Skeletal muscle satellite cell (primary cell): ENCODE measurements around the gene NAMPT.
"Not testable (repeated sequence)": the region's sequence is repeated elsewhere in the genome, so short reads cannot be mapped to it uniquely, and the experiment has no call there.

Experiments
- H3K27me3 ChIP-seq: 2 replicates; pipeline ENCODE4 v1.7.0; 2013; ENCODE audit warnings: low read length; ENCODE audit not compliant: control insufficient read depth, insufficient read depth
- H3K36me3 ChIP-seq: 2 replicates; pipeline ENCODE4 v1.7.0; 2013; ENCODE audit warnings: mild to moderate bottlenecking, control low read depth, low read length; ENCODE audit not compliant: insufficient read depth
- H3K4me1 ChIP-seq: 2 replicates; pipeline ENCODE4 v1.7.0; 2013; ENCODE audit warnings: low read length; ENCODE audit not compliant: control insufficient read depth, insufficient read depth
- H3K4me2 ChIP-seq: 2 replicates; pipeline ENCODE4 v1.7.0; 2013; ENCODE audit warnings: mild to moderate bottlenecking, low read length
- H3K4me3 ChIP-seq: 2 replicates; pipeline ENCODE4 v1.7.0; 2013; ENCODE audit warnings: low read length
- H3K9ac ChIP-seq: 2 replicates; pipeline ENCODE4 v1.7.0; 2013; ENCODE audit warnings: mild to moderate bottlenecking, low read depth, low read length, moderate library complexity
- H3K9me3 ChIP-seq: replicated peaks from 2 replicates; pipeline ENCODE4 v1.7.0; 2013; ENCODE audit warnings: mild to moderate bottlenecking, control low read depth, low read length

The NAMPT gene

DNA sequence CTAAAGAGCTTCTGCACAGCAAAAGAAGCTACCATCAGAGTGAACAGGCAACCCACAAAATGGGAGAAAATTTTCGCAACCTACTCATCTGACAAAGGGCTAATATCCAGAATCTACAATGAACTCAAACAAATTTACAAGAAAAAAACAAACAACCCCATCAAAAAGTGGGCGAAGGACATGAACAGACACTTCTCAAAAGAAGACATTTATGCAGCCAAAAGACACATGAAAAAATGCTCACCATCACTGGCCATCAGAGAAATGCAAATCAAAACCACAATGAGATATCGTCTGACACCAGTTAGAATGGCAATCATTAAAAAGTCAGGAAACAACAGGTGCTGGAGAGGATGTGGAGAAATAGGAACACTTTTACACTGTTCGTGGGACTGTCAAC, 13.4 kb upstream of the NAMPT start:
- not testable (repeated sequence) for H3K4me2 ChIP-seq, H3K27me3 ChIP-seq, H3K4me3 ChIP-seq, H3K9ac ChIP-seq, H3K36me3 ChIP-seq, H3K9me3 ChIP-seq, H3K4me1 ChIP-seq

- Histone ChIP-seq H3K4me1 (no peaks in the 10 kb centered on the region), H3K27me3 (no peaks in the 10 kb centered on the region), H3K9ac (no peak overlapping the region), H3K4me2 (no peak overlapping the region), H3K36me3 (no peaks in the 10 kb centered on the region), H3K9me3 (no peaks in the 10 kb centered on the region), H3K4me3 (no peak overlapping the region)
Measured at GRCh38 chr7:106294334-106294733, 9.6 kb upstream of the NAMPT start.

GRCh38 chr7:106291247-106291646, 6.5 kb upstream of the NAMPT start:
- no peaks in the 10 kb centered on the region for H3K36me3 ChIP-seq
- H3K4me3 ChIP-seq = no peak overlapping the region
- H3K9me3 ChIP-seq = no peaks in the 10 kb centered on the region
- H3K9ac ChIP-seq = no peak overlapping the region
- no peaks in the 10 kb centered on the region for H3K27me3 ChIP-seq
- no peaks in the 10 kb centered on the region for H3K4me1 ChIP-seq
- H3K4me2 ChIP-seq = no peak overlapping the region

- no peak overlapping the region for H3K4me2 ChIP-seq
- H3K9me3 ChIP-seq = no peaks in the 10 kb centered on the region
- no peaks in the 10 kb centered on the region for H3K27me3 ChIP-seq
- H3K4me1 ChIP-seq = peaks cover 3% of the 10 kb centered on the region
- H3K36me3 ChIP-seq = no peaks in the 10 kb centered on the region
- H3K9ac ChIP-seq = no peak overlapping the region
- no peak overlapping the region for H3K4me3 ChIP-seq
Measured at GRCh38 chr7:106290319-106290718, 5.5 kb upstream of the NAMPT start.

DNA sequence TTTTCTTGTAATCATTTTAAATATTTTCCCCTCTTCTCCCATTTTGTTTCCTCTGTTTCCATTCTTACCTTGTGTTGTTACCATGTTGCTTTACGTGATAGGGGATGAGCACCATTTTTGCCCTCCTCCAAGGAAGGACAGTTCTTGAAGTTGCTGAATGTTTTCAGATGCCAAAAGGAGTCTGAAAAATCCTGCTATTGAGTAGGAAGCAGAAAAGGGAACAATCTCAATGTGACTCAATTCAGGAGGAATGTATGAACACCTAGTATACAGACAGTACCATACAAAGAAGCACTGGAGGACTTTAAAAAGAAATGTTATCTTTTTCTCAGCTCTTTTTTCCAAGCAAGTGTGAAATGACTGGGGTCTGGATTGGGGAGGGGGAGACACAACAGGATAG, 5.1 kb upstream of the NAMPT start:
- Histone ChIP-seq H3K4me3 (no peak overlapping the region), H3K9ac (no peak overlapping the region), H3K9me3 (no peaks in the 10 kb centered on the region), H3K4me1 (peaks cover 3% of the 10 kb centered on the region), H3K36me3 (no peaks in the 10 kb centered on the region), H3K4me2 (no peak overlapping the region), H3K27me3 (no peaks in the 10 kb centered on the region)

DNA sequence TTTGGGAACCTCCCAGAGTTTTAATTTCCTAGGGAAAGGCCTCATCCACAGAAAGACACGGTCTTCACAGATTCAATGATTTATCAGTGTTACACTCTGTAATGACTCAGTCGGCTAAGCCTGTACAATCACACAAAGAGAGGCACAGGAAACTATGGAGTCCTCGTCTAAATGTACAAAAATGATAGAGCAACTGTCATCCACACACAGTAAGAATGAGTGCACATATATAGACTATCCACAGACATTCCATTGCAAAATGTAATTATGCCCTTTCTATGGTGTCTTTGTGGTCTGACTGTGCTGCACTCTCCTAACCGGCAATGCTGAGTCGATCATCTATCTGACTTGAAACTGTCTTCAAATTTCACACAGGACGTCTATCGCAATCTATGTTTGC, 3.5 kb upstream of the NAMPT start:
- no peak overlapping the region for H3K9ac ChIP-seq
- H3K9me3 ChIP-seq = no peaks in the 10 kb centered on the region
- no peak overlapping the region for H3K4me2 ChIP-seq
- peaks cover 5% of the 10 kb centered on the region for H3K4me1 ChIP-seq
- H3K27me3 ChIP-seq = no peaks in the 10 kb centered on the region
- H3K36me3 ChIP-seq = no peaks in the 10 kb centered on the region
- no peak overlapping the region for H3K4me3 ChIP-seq

DNA sequence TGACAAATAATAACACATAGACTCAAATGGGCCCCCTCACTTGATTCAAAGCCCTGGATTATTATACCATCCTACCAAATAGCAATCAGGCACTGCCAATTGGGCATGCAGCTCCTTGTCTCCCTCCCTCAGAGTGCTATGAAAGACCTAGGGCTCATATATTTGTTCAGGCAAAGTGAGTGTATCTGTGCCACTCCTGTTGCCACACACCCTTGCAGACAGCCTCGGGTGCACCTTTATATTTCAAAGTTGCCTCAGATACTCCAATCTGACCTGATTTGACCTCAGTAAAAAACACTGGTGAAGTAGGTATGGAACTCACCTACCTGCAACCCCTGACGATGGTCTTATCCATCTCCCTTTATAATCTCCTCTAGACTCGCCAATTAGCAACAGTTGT, 3.0 kb upstream of the NAMPT start:
- H3K36me3 ChIP-seq = no peaks in the 10 kb centered on the region
- no peak overlapping the region for H3K4me2 ChIP-seq
- H3K9me3 ChIP-seq = no peaks in the 10 kb centered on the region
- peaks cover 9% of the 10 kb centered on the region for H3K4me1 ChIP-seq
- no peak overlapping the region for H3K4me3 ChIP-seq
- no peaks in the 10 kb centered on the region for H3K27me3 ChIP-seq
- no peak overlapping the region for H3K9ac ChIP-seq

DNA sequence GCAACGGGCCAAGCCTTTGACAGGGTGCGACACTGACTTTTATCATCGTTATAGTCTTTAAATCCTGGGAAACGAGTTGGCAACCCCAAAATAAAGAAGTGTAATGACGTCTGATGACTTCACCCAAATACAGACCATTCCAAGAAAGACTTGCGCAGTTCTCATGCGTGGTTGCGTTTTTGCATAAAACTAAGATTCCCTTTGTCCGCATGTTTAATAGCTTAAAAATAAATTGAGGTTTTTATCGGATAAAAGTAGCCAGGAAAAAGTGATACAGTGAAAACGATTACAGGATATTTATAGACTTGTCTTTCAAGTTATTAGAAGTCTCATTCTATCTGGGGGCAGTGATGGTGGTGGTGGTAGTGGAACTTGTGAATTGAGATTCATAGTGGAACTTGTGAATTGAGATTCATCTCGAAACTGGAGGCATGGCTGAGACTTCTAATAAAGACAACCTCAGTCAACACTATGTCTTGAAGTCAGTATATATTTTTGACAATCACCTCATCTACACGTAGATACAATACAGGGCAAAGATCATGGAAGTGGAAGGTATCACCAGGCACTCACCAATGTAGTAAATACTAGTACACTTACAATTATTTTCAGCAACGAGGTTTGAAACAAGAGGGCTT, 1.2 kb upstream of the NAMPT start:
- Histone ChIP-seq H3K4me1 (peaks cover 10% of the 10 kb centered on the region), H3K4me3 (peak overlapping the region; percentile 78), H3K36me3 (no peaks in the 10 kb centered on the region), H3K4me2 (peak overlapping the region; percentile 95), H3K9me3 (no peaks in the 10 kb centered on the region), H3K9ac (peak overlapping the region; percentile 92), H3K27me3 (no peaks in the 10 kb centered on the region)

GRCh38 chr7:106285051-106285854, 470 bp upstream of the NAMPT start:
- peak overlapping the region; percentile 78 for H3K4me3 ChIP-seq
- H3K36me3 ChIP-seq = no peaks in the 10 kb centered on the region
- H3K4me2 ChIP-seq = peak overlapping the region; percentile 95
- H3K9me3 ChIP-seq = no peaks in the 10 kb centered on the region
- no peaks in the 10 kb centered on the region for H3K27me3 ChIP-seq
- H3K4me1 ChIP-seq = peaks cover 10% of the 10 kb centered on the region
- peak overlapping the region; percentile 92 for H3K9ac ChIP-seq

- Histone ChIP-seq H3K4me1 (peaks cover 10% of the 10 kb centered on the region), H3K36me3 (no peaks in the 10 kb centered on the region), H3K9ac (peak overlapping the region; percentile 85), H3K4me2 (peak overlapping the region; percentile 81), H3K4me3 (peak overlapping the region; percentile 78), H3K9me3 (no peaks in the 10 kb centered on the region), H3K27me3 (no peaks in the 10 kb centered on the region)
Measured at GRCh38 chr7:106283831-106284713, 711 bp downstream of the NAMPT start.

DNA sequence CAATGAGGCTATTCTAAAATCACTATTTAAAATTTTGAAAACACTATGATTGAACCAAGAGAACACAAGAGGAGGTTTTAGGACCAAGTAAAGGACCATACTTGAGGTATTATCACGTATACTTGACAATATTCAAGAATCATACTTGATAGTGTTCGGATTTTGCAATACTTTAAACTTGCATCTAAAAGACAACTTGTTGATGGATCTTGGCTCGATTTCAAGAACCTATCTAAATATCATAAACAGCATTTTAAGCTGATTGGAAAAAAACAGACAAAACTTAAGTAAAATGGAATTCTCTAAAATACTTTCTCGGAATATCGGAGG, 1.3 kb downstream of the NAMPT start:
- no peaks in the 10 kb centered on the region for H3K9me3 ChIP-seq
- H3K9ac ChIP-seq = peak overlapping the region; percentile 85
- H3K27me3 ChIP-seq = no peaks in the 10 kb centered on the region
- H3K4me2 ChIP-seq = peak overlapping the region; percentile 81
- H3K36me3 ChIP-seq = no peaks in the 10 kb centered on the region
- H3K4me1 ChIP-seq = peaks cover 11% of the 10 kb centered on the region
- peak overlapping the region; percentile 78 for H3K4me3 ChIP-seq
